HT1080 (cell line): ENCODE data around the gene PLPP3. TPM values are rescaled to one million over a fixed set of nuclear protein-coding genes. Genes with fewer than 3 reads are reported as not detected.

Experiments
- DNase-seq: peaks from one replicate; pipeline ENCODE4 v3.0.0-alpha.2; 2015; ENCODE audit warnings: low read depth
- total RNA-seq: library from RNA; depleted of rRNA; stranded (reverse); fragments of >200 nt; shearing (Covaris generic); gene quantifications from 2 replicates; pipeline ENCODE4 v1.2.3, GENCODE V29; 2014

The PLPP3 gene
- total RNA-seq, 1 experiment from 2014 or later: 10.4 TPM

DNA sequence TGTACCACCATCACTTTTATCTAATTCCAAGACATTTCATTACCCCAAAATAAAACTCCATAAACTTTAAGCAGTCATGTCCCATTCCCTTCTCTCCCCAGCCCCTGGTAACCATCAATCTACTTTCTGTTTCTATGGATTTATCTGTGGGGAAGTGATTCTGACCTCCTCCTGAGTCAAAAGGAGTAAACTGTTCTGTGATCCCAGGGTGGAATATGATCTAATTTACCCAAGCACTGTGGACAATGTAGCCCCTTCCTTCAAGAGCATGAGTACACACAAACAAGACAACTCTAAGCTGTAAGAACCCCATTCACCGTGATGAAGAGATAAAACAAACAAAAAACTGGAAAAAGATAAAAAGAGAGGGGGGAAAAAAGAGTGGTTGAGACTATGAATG is 77.9 kb downstream of the PLPP3 start:
- no peak for DNase-seq

DNA sequence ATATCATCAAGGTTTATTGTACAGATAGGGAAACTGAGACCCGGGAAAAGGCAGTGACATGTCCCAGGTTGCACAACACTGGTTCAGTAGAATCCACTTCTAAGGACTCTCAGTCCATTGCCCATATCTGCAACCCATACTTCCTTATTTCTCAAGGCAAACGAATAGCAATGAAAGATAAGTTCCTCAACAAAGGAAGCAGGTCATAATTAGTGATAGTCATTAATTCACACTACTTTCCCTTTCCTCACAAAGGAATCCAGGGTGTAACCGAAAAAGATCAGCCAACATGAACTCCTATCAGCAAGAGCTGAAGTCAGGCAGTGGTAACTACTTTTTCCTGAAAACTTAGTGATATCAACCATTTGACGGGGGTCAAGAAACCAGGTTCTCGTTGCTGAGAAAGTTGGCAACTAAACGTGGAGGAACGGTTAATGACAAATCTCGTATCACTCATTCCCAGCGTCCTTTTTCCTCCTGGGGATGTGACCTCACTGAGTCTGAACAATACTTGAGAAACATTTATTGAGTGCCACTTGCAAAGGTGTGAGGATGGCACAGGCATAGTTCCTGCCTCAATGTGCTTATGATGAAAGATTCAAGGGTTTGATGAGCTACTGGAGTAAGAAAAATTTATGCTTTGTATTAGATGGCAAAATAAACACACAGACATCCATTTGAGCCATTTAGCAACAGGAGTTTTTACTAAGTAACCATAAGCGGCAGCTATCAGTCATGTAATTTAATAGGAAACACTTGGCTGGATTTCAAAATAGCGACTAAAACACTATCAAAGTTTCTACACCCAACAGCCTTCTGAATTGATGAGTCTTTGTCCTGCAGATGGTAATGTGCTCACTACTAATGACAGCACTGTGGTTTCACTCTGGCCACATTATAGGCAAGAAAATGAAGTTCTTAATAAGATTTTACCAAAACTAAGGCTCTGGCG is 82.3 kb downstream of the PLPP3 start:
- no peak for DNase-seq

GRCh38 chr1:56496158-56496557 is 83.2 kb downstream of the PLPP3 start:
- no peak for DNase-seq

- no peak for DNase-seq
Observed at GRCh38 chr1:56495538-56495937, 83.8 kb downstream of the PLPP3 start.

GRCh38 chr1:56494306-56494705 is 85.1 kb downstream of the PLPP3 start:
- no peak for DNase-seq

GRCh38 chr1:56493826-56494225 is 85.5 kb downstream of the PLPP3 start:
- no peak for DNase-seq

DNA sequence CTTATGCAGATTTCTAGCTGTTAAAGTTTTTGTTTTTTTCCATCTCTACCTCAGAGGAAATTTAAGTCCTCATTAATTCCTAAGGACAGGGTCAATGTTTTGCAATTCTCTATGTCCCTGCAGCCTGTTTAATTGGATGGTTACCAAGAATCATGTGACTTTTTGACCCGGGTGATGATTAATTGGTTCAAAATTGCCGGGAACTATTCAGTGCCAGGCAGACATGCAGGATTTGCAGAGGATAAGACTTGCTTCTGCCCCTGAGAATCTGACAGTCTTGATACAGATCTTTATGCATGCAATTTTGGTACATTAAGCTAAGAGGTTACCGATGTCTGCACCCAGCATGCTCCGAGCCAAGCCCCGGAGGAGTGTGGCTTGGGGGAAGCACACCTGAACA is 87.9 kb downstream of the PLPP3 start:
- no peak for DNase-seq

DNA sequence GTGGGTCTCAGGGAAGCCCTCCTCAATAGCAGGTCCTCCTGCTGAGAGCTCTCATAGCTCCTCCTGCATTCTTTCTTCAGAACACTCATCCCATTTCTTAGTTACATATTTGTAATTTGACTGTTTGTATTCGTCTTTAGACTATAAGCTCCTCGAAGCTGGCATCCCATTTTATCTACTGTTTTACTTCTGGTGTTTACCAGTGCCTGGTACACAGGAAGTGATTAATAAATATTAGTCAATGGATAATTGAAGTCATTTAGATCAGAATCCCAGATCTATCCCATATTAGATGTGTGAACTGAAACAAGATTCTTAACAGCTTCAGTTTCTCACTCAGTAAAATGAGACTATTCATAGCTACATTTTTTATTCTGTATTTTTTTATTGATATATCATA is 88.7 kb downstream of the PLPP3 start:
- DNase-seq: no peak

GRCh38 chr1:56489695-56490094 is 89.7 kb downstream of the PLPP3 start:
- DNase-seq: no peak

- no peak for DNase-seq
Observed at GRCh38 chr1:56484695-56485094, 94.7 kb downstream of the PLPP3 start.

DNA sequence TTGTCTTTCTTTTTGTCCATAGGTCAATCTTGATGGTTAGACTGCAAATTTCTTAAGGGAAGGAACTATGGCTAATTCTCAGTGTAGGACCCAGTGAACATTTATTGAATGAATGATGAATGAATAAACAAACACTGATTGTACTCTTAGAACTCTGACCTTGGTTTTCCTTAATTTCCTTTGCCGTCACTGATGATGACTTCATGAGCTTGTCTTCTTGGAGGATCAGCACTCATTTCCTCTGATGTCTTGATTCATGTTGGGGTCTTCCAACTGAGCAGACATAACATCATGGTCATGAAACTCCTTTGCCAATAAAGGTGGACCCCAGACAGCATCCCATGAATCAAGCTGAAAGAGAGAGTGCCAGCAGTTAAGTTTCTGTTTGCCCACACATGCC is 96.3 kb downstream of the PLPP3 start:
- DNase-seq: no peak

GRCh38 chr1:56482486-56482885 is 96.9 kb downstream of the PLPP3 start:
- no peak for DNase-seq

- no peak for DNase-seq
Observed at GRCh38 chr1:56481140-56481694, 98.1 kb downstream of the PLPP3 start.

DNA sequence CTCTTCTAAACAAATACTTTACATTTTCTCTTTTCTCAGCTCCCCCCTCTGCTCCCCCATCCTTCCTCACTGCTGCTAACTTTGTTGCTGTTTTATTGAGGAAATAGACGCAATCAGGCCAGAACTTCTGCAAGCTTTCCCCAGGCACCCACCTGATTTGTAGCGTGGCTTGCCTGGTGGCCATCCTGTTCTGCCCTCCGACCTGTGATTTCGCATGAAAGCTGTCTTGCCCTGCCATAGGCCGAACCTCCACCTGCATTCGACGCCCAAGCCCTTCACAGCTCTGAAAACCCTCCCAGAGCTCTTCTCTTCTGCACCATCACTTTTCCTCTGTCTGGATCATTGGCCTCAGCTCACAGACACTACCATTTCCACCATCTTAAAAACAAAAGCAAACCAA is 100.6 kb downstream of the PLPP3 start:
- DNase-seq: no peak

GRCh38 chr1:56477164-56478111 is 101.9 kb downstream of the PLPP3 start:
- DNase-seq: no peak

DNA sequence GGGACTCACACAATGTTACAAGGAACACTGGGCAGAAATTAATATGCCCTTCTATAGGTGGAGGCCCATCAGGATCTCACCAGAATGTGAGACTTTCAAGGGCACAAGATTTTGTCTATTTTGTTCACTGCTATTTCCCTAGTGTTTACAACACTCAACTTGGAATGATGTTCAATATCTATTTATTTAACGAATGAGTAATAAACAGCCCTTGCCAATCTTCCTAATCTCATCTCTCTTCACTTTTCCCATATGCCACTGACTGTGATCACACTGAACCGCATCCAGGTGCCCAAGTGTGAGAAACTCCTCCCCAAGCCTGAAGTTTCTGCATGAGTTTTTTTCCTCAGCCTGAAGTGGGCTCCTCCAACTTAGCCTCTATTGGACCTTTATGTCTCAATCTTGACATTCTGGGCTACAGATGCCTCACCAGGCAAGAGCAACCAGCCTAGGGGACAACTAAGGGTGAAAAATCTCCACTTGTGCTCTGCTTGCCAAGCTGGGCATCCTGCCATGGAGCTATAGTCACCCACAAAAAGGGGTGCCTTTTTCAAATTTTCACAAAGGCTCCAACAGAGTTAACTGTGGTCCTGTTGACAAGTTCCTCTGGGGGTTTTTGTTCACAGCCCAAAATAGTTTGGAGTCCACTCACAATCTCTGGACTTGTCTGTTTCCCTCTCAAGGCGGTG is 105.6 kb downstream of the PLPP3 start:
- no peak for DNase-seq

- no peak for DNase-seq
Observed at GRCh38 chr1:56472860-56473259, 106.5 kb downstream of the PLPP3 start.

- DNase-seq: peak; percentile 30
Observed at GRCh38 chr1:56469640-56470371, 109.6 kb downstream of the PLPP3 start.

DNA sequence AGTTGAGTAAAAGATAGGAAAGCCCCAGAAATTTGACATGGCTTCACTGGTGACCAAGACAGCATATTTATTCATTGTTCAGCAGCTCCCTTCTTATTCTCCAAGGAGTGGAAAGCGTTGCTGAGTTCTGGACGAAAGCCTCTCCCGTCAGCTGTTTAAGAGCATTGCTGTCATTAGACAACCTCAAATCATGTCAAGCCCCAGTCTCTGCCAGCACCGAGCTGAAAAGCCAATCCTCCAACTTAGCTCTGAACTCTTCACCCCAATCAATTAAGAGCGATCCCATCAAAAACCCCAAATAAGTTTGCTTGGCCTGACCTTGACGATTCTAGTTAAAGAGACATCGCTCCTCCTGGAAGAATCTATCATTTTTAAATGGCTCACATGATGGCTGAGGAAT is 110.8 kb downstream of the PLPP3 start:
- DNase-seq: no peak

GRCh38 chr1:56466538-56466937 is 112.8 kb downstream of the PLPP3 start:
- DNase-seq: no peak

GRCh38 chr1:56464294-56464693 is 115.1 kb downstream of the PLPP3 start:
- DNase-seq: no peak
